Keratinocyte (primary cell): ENCODE data around the gene CFAP45. TPM values are rescaled to one million over a fixed set of nuclear protein-coding genes. Genes with fewer than 3 reads are reported as not detected.

Experiments used
- DNase-seq: peaks from one replicate; pipeline ENCODE4 v3.0.0-alpha.2; 2011; ENCODE audit warnings: low read depth, missing footprints, low spot score
- FAIRE-seq: peaks from 2 replicates; lab custom pipeline; 2011; peaks lifted over from hg19 to GRCh38; lab: Jason Lieb, UNC
- H2AFZ ChIP-seq: 2 replicates; pipeline ENCODE4 v1.6.0; 2012; ENCODE audit warnings: low read length, control low read depth, inconsistent platforms; ENCODE audit not compliant: control insufficient read depth
- H3K27ac ChIP-seq: 2 replicates; pipeline ENCODE4 v1.5.1; 2011; ENCODE audit warnings: low read length; ENCODE audit not compliant: control insufficient read depth, insufficient read depth
- H3K27me3 ChIP-seq: 3 replicates; pipeline ENCODE4 v1.6.0; 2011; ENCODE audit warnings: low read length; ENCODE audit not compliant: control insufficient read depth, insufficient read depth; ENCODE audit errors: extremely low read depth
- H3K36me3 ChIP-seq, 2 experiments: 2 replicates in 1 of 2; 3 replicates in 1 of 2; pipeline ENCODE4 v1.5.1; 2011; ENCODE audit warnings: low read length in 2 of 2, mild to moderate bottlenecking in 1 of 2; ENCODE audit not compliant: control insufficient read depth in 2 of 2, insufficient read depth in 2 of 2; ENCODE audit errors: extremely low read depth in 1 of 2
- H3K4me1 ChIP-seq: 3 replicates; pipeline ENCODE4 v1.5.1; 2011; ENCODE audit warnings: low read length; ENCODE audit not compliant: control insufficient read depth, insufficient read depth; ENCODE audit errors: extremely low read depth
- H3K4me2 ChIP-seq: 3 replicates; pipeline ENCODE4 v1.6.0; 2011; ENCODE audit warnings: low read depth, low read length; ENCODE audit not compliant: control insufficient read depth, insufficient read depth; ENCODE audit errors: extremely low read depth
- H3K4me3 ChIP-seq, 3 experiments: fragments of 200-600 bp in 1 of 3; sonication (generic) in 1 of 3; 2 replicates in 2 of 3; 3 replicates in 1 of 3; pipeline ENCODE4 v1.5.1; 2011 to 2016; ENCODE audit warnings: low read length in 3 of 3, mild to moderate bottlenecking in 3 of 3, control low read depth in 2 of 3, inconsistent platforms in 1 of 3, low read depth in 1 of 3, mixed read lengths in 1 of 3, mixed run types in 1 of 3, moderate library complexity in 1 of 3; ENCODE audit not compliant: control insufficient read depth in 2 of 3, insufficient read depth in 2 of 3; ENCODE audit errors: extremely low read depth in 1 of 3
- H3K79me2 ChIP-seq: 2 replicates; pipeline ENCODE4 v1.6.0; 2012; ENCODE audit warnings: low read length; ENCODE audit not compliant: control insufficient read depth, insufficient read depth
- H3K9ac ChIP-seq: 3 replicates; pipeline ENCODE4 v1.6.0; 2011; ENCODE audit warnings: low read length; ENCODE audit not compliant: control insufficient read depth, insufficient read depth; ENCODE audit errors: extremely low read depth
- H3K9me1 ChIP-seq: 3 replicates; pipeline ENCODE4 v1.6.0; 2011; ENCODE audit warnings: low read length; ENCODE audit not compliant: control insufficient read depth, insufficient read depth; ENCODE audit errors: extremely low read depth
- H3K9me3 ChIP-seq: 2 replicates; pipeline ENCODE4 v1.5.1; 2012; ENCODE audit warnings: low read depth, low read length; ENCODE audit not compliant: control insufficient read depth
- H4K20me1 ChIP-seq: 3 replicates; pipeline ENCODE4 v1.6.0; 2011; ENCODE audit warnings: low read length; ENCODE audit not compliant: control insufficient read depth, insufficient read depth; ENCODE audit errors: extremely low read depth
- EZH2 ChIP-seq: IDR thresholded peaks from one replicate; pipeline ENCODE4 v1.6.1; 2012; ENCODE audit warnings: inconsistent platforms, mild to moderate bottlenecking, low read length, moderate library complexity
- dilution Hi-C: fragments of 300-500 bp; cut with MboI; formaldehyde crosslinking; loops from one replicate; pipeline ENCODE4 v1.7.0; 2020; ENCODE audit warnings: low sequenced_read_pairs; ENCODE audit not compliant: extremely low pct_ligation_motif_present
- polyA plus RNA-seq, 5 experiments: library from polyadenylated mRNA; depleted of rRNA in 3 of 5; stranded (reverse) in 3 of 5; stranded (forward) in 1 of 5; unstranded in 1 of 5; fragments of >200 nt; gene quantifications; 1 replicate in 1 of 5; 2 replicates in 3 of 5; 3 replicates in 1 of 5; pipeline versions ENCODE4 v1.2.1 to v1.2.3, GENCODE V29; 2011 to 2012; ENCODE audit warnings: missing spikeins in 2 of 5, low read depth in 1 of 5, low replicate concordance in 1 of 5
- TF ChIP-seq, protein P1 (sequence below), 3 experiments: IDR thresholded peaks in 1 of 3; conservative IDR thresholded peaks in 1 of 3; optimal IDR thresholded peaks in 1 of 3; 2 replicates in 2 of 3; 3 replicates in 1 of 3; pipeline versions ENCODE3 to v1.5.1; 2011; ENCODE audit warnings: low read length in 3 of 3, mild to moderate bottlenecking in 3 of 3, moderate library complexity in 2 of 3, control low read depth in 1 of 3, inconsistent platforms in 1 of 3; ENCODE audit not compliant: insufficient read depth in 2 of 3; ENCODE audit errors: extremely low read depth in 1 of 3

CFAP45 gene
- polyA plus RNA-seq, 1 donor (not counting 4 experiments of a cell fraction or from before 2014, with no cell fraction given), result 2.3 TPM

GRCh38 chr1:159864262-159864661 lies 35.7 kb downstream of the CFAP45 start:
- Histone ChIP-seq H3K9me3 (no peaks in the 10 kb centered on the region), H3K79me2 (no peaks in the 10 kb centered on the region), H4K20me1 (no peaks in the 10 kb centered on the region), H3K9ac (no peak overlapping the region), H2AFZ (no peak overlapping the region), H3K9me1 (peaks cover 4% of the 10 kb centered on the region), H3K4me3 (no peak overlapping the region), H3K27ac (no peak overlapping the region), H3K27me3 (no peaks in the 10 kb centered on the region), H3K4me2 (no peak overlapping the region), H3K4me1 (peaks cover 63% of the 10 kb centered on the region), H3K36me3 (no peaks in the 10 kb centered on the region)
- dilution Hi-C loops, result no loop called here
- no peak for FAIRE-seq
- DNase-seq, result no peak
- TF ChIP-seq, protein P1, sequence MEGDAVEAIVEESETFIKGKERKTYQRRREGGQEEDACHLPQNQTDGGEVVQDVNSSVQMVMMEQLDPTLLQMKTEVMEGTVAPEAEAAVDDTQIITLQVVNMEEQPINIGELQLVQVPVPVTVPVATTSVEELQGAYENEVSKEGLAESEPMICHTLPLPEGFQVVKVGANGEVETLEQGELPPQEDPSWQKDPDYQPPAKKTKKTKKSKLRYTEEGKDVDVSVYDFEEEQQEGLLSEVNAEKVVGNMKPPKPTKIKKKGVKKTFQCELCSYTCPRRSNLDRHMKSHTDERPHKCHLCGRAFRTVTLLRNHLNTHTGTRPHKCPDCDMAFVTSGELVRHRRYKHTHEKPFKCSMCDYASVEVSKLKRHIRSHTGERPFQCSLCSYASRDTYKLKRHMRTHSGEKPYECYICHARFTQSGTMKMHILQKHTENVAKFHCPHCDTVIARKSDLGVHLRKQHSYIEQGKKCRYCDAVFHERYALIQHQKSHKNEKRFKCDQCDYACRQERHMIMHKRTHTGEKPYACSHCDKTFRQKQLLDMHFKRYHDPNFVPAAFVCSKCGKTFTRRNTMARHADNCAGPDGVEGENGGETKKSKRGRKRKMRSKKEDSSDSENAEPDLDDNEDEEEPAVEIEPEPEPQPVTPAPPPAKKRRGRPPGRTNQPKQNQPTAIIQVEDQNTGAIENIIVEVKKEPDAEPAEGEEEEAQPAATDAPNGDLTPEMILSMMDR (optimal IDR thresholded peaks at IDR 0.05 in 1 of 3, IDR thresholded peaks at IDR 0.05 in 1 of 3, conservative IDR thresholded peaks at IDR 0.05 in 1 of 3; ENCODE audit: extremely low read depth in 1 of 3, insufficient read depth in 2 of 3, low read length in 3 of 3), result no peak
- no peak for TF ChIP-seq EZH2

DNA sequence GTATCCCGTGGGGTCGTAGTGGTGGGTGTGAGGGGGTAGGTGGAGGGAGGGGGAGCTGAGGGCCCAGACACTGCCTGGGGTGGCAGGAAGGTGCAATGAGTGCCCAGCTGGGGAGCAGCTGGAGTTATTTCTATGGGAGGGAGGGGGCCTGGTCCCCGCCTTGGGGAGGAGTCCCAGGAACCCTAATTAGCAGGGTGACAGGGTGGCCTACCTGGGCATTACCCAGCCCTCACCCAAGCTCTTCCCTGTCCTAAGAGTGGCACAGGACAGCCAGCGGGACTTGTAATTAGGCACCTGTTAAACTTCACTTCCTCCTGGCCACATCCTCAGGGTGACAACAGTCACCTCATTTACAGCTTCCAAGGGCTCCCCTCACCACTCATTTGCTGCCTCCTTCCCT lies 37.4 kb downstream of the CFAP45 start, which contains the start of gene VSIG8:
TSS of gene VSIG8 (minus strand) at position 101 of the 400 bp plus-strand sequence. CDS start 136 bp downstream, outside the sequence.
- H3K9me1 ChIP-seq, result no peaks in the 10 kb centered on the region
- H4K20me1 ChIP-seq, result no peaks in the 10 kb centered on the region
- no peaks in the 10 kb centered on the region for H3K79me2 ChIP-seq
- no peaks in the 10 kb centered on the region for H3K9me3 ChIP-seq
- no peak within 1 kb of the TSS for H3K9ac ChIP-seq
- no peak within 1 kb of the TSS for H3K27ac ChIP-seq
- peaks cover 46% of the 10 kb centered on the region for H3K4me1 ChIP-seq
- H3K4me2 ChIP-seq, result no peak within 1 kb of the TSS
- no peak within 1 kb of the TSS for H2AFZ ChIP-seq
- no peak within 1 kb of the TSS for H3K4me3 ChIP-seq
- dilution Hi-C loops, result no loop called here
- no peak for DNase-seq
- FAIRE-seq, result no peak
- TF ChIP-seq, protein P1 (optimal IDR thresholded peaks at IDR 0.05 in 1 of 3, IDR thresholded peaks at IDR 0.05 in 1 of 3, conservative IDR thresholded peaks at IDR 0.05 in 1 of 3; ENCODE audit: extremely low read depth in 1 of 3, insufficient read depth in 2 of 3, low read length in 3 of 3), result no peak
- TF ChIP-seq EZH2, result no peak
- no peaks in the 10 kb centered on the region for H3K27me3 ChIP-seq
- no peaks in the 10 kb centered on the region for H3K36me3 ChIP-seq
